Measurements from ENCODE around the gene LNPK.
"Not testable (repeated sequence)": the region's sequence is repeated elsewhere in the genome, so short reads cannot be mapped to it uniquely, and the experiment has no call there.

DNA sequence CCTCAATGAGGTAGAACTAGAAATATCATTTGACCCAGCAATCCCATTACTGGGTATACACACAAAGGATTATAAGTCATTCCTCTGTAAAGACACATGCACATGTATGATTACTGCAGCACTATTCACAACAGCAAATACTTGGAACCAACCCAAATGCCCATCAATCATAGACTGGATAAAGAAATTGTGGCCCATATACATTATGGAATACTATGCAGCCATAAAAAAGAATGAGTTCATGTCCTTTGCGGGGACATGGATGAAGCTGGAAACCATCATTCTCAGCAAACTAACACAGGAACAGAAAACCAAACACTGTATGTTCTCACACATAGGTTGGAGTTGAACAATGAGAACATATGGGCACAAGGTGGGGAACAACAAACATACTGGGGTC is 106.1 kb downstream of the LNPK start:
- not testable (repeated sequence) for TF ChIP-seq POLR2AphosphoS5 (IDR thresholded peaks at IDR 0.05; ENCODE audit: low read depth, low read length); POLR2A (IDR thresholded peaks at IDR 0.05; ENCODE audit: low read depth, low read length); TAF1 (IDR thresholded peaks at IDR 0.05; ENCODE audit: low read depth, low read length); PAX5 (IDR thresholded peaks at IDR 0.05; ENCODE audit: insufficient read depth, low read length, severe bottlenecking); SPI1 (IDR thresholded peaks at IDR 0.05; ENCODE audit: low read depth, low read length)
